ENCODE measurements around the gene MYRF.

The MYRF gene

DNA sequence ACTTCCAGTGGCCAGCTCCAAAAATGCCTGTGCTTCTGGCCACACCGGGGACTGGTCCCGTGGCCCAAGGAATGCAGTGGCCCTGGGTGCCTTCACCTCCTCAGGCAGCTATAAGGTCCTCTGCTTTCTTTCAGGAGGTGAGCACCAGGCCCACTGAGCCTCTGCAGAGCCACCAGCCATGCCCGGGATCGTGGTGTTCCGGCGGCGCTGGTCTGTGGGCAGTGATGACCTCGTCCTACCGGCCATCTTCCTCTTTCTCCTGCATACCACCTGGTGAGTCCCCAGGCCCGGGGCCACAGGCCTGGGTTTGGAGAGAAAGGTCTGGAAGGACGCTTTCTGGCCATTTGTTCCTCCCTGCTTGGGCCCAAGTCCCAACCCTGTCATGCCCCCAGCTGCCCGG, 32.5 kb upstream of the MYRF start:
- no peak for DNase-seq

DNA sequence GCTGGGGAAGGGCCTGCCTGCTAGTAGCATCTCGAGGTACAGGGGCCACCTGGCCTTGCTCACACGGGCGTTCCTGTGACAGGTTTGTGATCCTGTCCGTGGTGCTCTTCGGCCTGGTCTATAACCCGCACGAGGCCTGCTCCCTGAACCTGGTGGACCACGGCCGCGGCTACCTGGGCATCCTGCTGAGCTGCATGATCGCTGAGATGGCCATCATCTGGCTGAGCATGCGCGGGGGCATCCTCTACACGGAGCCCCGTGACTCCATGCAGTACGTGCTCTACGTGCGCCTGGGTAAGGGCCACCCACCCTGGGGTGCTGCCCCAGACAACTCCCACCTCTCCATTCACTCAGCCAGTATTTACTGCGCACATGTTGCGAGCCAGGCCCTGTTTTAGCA, 31.8 kb upstream of the MYRF start:
- DNase-seq = no peak

DNA sequence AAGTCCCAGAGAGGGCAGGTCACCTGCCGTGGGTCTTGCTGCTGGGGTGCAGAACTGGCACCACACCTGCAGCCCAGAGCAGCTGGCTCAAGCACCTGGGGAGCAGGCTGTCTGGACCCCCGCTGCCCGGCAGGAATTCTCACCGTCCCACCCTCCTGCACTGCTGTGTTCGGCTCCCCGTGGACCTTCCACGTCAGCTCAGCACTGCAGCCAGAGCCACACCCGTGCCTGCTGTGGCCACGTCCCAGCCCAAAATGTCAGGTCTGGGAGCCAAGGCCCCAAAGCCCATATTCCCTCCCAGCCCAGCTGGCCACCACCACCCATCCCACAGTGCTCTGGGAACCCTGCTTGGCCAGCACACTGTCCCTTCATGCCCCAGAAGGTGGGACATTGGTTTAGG, 28.0 kb upstream of the MYRF start:
- DNase-seq = no peak

DNA sequence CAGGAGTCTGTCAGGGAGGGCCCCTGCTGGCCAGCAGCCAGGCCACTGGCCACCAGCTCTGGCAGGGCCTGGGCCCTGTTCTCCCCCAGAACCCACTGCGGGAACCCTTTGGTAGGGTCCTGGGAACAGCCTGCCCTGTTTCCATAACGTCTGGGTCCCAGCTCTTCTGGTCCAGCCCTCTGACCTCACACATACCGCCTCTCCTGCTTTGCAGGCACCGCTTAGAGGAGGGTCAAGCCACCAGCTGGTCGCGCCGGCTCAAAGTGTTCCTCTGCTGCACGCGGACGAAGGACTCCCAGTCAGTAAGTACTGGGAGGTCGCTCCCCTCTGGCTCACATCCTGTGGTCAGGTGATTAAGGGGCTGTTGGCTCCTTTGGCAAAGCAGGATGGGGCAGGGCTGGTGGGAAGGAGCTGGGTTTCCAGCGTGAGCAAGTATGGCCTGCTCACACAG, 26.6 kb upstream of the MYRF start:
- no peak for DNase-seq

DNA sequence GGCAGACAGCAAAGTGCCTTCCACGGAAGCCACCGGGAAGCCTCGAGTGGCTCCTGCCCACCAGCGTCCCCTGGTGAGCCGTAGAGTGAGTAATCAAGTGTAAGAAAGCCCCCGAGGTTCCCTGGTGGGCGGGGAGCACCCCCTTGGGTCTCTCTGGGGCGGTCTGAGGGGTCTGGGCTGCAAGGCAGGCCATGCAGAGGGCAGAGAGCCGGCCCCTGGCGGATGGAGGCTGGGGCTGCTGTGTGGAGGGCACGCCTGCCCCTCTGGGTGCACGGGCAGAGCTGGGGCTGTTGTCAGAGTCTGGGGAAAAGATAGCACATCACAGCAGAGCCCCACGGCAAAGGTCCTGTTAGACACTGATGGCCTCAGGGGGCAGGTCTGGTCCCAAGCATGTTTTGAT, 25.7 kb upstream of the MYRF start:
- no peak for DNase-seq

DNA sequence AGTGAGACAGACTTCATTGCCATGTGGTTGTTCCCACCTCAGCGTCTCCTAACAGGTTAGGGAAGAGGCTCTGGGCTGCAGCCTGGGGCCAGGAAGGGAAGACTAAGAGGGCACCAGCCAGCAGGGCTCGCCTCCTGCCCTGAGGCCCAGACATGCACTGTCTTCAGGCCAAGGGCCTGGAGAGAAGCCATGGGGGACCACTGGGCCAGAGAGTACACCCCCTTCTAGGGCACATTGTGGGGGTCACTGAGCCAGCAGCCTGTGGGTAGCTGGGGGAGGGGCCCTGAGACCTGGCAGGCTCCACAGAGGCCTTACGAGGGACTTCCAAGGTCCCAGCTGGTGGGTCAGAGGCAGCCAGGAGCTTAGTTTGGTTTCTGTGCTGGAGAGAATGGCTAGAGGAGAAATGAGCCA, 25.0 kb upstream of the MYRF start:
- DNase-seq = no peak

DNA sequence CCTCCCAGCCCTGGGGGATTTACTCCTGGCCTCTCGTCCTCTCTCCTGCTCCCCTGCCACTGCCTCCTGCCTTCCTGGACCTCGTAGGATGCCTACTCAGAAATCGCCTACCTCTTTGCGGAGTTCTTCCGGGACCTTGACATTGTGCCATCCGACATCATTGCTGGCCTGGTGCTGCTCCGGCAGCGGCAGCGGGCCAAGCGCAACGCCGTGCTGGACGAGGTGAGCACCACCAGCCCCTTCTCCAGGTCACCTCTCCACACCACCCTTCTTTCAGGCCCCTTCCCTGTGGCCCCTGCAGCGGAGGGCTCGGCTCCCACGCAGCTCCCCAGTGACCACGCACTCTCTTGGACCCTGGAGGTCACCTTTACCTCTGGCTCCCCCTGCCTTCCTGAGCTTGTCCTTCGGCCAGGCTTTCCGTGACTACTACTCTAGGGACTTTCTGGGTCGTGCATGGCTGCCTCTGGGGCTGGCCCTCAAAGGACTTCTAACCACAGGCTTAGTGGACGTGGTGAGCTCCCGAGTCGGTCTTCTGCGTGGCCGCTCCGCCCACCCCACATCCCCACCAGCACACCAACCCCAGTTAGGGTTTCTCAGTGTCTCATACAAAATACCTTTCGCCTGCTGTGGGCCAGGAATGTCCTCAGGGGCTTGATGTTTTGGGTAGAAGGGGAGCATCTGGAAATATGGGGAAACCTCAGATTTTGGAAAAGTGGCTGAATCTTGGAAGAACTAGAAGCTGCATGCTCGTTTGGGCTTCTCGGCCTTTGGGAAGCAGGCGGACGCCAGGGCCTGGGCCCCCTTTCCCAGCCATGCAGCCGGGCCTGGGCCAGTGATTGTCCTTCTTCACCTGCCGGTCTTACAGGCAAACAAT, 24.1 kb upstream of the MYRF start:
- no peak for DNase-seq

DNA sequence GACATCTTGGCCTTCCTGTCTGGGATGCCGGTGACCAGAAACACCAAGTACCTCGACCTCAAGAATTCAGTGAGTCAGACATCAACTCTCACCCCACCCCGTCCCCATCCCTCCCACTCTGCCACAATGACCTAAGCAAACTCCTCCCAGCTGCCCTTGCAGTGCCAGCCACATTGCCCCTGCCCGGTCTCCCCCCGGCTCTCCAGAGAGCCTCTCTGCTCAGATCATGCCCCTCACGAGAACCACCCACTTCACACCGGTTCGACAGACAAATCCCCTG, 23.6 kb upstream of the MYRF start:
- no peak for DNase-seq

DNA sequence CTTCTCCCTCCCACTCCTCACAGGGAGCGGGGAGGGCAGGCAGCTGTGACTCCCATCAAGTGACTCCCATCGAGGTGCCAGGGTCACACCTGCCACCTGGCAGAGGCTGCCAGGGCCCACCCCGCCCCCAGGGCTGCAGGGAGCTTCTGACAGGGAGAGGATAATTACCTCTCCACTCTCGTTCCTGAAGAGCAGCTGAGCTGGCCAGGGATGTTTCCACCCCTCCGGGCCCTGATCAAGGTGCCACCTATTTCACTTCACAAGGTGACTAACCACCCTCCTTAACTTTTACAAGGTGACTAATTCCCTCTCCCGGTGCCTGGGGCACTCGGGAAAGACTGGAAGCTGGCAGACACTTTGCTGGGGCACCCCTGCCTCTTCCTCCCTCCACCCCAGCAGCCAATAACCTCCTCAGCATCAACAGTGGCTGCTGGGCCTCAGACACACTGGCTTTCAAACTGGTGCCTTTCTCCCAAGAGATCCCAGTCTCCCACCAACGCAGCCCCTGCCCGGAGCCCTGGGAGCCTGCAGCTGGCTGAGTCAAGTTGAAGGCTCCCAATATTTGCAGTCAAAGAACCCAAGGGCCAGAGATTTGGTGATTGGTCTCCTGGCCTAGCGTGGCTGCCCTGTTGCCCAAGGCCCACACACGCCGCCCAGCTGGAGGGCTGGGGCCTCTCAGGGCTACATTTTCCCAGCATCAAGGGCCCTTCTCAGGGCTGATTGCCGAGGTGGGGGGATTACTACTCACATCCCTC, 22.0 kb upstream of the MYRF start:
- DNase-seq = no peak

DNA sequence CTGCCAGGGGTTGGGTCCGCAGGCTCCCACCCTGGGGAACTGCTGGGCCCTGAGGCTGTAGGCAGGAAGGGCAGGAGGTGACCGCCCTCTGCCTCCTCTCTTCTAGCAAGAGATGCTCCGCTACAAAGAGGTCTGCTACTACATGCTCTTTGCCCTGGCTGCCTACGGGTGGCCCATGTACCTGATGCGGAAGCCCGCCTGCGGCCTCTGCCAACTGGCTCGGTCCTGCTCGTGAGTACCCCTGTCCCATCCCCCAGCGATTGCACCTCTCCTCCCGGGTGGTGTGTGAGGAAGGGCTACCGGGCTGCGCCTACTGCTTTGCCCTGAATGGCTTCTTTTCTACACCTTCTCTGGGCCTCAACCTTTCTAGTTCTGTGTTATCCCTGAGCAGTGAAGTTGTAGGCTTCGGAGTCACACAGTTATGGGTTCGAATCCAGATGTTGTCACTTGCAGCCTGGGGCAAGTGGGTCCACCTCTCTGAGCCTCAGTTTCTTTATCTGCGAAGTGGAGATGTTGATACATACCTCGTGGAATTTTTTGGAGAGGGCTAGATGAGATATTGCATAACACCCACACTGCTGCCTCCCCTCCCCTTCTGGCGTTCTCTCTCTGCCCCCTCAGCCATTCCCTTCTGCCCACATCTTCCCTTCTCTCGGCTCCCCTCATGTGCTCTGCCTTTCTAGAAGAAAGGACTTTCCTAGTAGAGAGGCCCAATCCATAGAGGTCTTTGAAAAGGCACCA, 21.1 kb upstream of the MYRF start:
- DNase-seq = no peak

DNA sequence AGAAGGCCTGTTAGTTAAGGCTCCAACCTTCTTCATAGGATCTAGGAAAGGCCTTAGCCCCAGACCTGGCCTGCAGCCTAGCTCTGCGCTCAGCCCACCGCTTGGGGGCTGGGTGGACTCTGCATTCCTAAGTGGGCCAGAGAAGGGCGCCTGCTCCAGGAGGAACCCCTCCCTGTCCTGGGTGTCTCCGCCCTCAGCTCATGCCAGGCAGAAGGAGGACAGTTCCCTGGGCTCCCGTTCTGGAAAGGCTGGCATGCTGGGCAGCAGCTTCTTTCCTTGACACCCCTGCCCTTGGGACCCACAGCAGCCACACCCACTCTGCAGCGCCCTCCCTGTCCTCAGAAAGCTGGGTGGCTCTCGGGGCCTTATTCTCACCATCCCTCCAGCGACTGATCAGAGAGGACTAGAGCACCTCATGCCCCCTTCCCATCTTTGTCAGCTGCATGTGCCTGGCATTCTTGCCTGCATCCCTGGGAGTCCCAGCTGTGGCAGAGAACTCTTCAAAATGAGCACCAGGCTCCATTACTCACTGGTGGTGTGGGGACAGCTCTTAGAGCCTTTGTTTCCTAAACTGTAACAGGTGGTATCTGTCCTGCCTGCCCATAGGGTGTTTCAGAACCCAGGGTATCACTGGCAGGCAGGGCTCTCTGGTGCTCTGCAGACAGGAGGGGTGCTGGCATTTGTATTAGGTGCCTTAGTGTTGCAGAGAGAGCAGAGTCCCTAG, 20.3 kb upstream of the MYRF start:
- DNase-seq = no peak

DNA sequence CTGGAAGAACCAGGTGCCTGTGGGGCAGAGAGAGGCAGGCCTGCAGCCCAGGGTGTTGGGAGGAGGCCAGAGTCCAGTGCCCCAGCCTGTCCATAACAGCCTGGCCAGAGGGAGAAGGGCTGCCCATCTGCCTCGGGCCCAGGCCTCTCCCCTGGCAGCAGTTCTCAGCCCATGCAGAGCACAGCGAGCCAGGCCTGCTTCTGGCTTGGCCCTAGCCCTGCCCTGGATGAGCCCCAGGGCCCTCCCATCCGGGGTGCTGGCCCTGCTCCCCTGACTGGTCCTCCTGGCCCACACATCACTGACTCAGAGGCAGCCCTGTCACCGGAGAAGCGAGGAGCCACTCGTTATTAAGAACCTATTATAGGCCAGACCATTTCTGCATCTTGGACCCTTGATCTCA, 19.7 kb upstream of the MYRF start:
- DNase-seq = no peak

DNA sequence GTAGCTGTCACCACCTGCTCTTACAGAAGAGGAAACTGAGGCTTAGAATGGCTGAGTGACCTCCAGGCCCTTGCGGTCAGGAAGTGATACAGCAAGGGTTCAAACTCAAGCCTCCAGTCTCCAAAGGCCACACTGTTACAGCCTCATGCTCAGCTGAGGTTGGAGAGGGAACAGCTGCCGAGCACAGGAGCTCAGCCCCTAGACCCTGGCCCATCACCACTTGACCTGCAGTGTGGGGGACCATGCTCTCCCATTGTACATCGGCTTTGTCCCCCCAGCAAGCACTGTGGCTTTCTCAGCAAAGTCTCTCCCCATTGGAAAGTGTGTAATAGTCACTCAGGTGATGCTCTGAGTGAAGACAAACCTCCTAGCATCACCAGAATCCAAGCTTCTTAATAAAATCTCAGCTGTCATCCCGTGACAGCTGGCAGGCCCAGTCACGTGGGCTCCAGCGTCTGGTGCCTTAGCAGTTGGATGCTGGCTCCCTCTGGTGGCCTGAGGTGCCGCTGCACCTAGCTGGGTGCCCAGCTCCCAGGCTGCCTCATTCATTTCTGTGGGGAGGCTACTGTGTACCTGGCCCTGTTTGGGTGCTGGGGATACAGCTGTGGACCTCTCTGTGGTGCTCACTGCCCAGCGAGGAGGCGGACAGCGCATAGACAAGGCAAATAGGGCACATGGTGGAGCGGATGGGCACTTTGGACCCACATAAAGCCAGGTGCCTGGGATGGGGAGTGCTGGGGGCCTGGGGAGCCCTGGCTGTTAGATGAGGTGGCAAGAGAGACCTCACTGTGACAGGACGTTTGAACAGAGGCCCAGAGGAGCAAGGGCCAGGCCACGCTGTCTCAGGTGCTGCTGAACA, 19.1 kb upstream of the MYRF start:
- DNase-seq = peak; percentile 83

DNA sequence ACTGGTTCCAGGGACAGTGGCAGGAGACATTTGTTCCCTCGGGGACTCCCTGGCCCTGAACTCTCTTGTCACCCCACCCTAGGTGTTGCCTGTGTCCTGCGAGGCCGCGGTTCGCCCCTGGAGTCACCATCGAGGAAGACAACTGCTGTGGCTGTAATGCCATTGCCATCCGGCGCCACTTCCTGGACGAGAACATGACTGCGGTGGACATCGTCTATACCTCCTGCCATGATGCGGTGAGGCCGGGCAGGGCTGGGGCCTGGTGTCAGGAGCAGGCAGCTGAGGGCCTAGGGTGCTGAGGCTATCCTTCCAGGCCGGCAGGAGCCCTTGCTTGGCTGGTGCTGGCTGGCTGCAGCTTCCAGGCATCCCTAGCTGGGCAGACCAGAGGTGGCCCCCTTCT, 17.7 kb upstream of the MYRF start:
- no peak for DNase-seq

DNA sequence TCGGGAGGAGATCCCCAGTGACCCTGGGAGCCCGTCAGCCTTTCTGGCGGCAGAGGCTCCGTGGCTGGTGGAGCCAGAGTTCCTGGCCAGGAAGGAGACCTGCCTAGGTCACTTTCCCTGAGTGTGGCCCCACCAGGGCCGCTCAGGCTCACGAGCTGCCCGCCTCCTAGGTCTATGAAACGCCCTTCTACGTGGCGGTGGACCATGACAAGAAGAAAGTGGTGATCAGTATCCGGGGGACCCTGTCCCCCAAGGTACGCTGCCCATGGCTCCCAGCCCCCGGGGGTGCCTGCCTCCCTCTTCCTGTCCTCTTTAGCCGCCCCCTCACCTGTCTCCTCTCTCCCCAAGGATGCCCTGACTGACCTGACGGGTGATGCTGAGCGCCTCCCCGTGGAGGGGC, 17.0 kb upstream of the MYRF start:
- no peak for DNase-seq

DNA sequence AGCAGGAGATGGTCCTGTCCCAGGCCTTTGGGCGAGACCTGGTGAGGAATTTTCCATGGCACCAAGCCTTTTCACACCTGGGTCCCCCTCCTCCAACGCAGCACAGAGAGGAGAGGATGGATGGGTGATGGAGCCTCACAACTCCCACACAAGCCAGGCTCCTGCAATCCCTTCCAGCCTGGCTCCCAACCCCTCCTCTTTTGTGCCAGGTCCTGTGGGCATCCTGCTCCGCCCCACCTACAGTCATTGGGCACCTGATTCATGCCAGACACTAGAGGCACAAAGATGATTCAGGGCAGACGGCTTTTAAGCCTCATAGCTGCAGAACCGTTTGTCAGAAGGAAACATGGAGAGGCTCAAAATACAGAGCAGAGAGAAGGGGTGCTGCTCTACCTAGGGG, 16.1 kb upstream of the MYRF start:
- DNase-seq = no peak

DNA sequence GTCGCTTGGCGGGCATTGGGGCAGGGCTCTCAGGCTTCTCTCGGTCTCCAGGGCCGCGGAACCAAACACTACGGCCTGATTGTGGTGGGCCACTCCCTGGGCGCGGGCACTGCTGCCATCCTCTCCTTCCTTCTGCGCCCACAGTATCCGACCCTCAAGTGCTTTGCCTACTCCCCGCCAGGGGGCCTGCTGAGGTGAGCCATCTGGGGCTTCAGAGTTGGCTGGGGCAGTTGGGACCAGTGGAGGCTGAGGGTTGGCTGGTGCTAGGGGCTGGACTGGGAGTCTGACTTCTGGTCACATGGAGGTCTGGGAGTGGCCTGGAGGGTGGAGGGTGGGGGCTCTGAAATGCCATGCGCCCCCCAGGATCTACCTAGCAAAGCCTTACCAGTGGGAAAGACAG, 15.3 kb upstream of the MYRF start:
- peak; percentile 9 for DNase-seq

DNA sequence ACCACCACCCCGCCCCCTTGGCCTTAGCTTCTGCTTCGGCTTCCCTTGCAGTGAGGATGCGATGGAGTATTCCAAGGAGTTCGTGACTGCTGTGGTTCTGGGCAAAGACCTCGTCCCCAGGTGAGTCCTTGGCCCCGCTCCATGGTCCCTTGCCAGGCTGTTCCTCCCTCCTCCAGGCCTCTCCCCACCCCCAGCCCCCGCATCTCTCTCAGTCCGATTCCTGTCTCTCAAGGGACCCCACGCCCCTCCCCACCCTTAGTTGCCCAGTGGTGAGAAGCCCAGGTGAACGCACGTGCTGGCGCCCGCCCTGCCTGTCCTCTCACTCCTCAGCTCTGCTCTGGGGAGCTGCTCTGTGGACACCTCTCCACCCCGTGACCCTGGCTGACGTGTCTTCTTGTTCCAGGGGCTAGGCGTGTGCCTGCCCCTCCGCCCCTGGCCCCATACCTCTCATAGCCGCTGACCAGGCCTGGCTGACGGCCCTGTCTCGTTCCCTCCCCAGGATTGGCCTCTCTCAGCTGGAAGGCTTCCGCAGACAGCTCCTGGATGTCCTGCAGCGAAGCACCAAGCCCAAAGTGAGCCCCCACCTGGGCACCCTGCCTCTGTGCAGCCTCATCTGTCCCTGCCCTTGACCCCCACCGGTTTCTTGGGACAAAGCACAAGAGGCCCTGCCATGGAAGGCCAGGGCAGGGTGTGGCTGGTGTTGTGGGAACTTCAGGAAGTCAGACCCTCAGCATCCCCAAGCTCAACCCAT, 14.6 kb upstream of the MYRF start:
- no peak for DNase-seq

DNA sequence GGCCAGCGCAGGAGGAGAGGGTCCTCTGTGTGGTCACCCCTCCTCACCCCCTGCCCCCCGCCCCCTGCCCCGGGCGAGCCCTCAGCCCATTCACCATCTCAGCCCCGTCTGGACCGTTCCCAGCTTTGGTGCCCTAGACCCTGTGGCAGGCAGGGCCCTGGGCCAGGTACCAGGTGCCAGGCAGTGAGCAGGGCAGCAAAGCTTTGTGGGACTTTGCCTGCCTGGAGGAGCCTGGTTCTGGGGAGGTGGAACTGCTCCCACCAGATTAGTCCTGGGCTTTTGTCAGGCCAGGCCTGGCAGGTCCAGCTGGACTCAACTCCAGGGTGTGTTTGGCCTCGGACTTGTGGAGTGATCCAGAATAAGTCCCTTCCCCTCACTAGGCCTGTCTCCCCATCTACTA, 13.7 kb upstream of the MYRF start:
- no peak for DNase-seq

DNA sequence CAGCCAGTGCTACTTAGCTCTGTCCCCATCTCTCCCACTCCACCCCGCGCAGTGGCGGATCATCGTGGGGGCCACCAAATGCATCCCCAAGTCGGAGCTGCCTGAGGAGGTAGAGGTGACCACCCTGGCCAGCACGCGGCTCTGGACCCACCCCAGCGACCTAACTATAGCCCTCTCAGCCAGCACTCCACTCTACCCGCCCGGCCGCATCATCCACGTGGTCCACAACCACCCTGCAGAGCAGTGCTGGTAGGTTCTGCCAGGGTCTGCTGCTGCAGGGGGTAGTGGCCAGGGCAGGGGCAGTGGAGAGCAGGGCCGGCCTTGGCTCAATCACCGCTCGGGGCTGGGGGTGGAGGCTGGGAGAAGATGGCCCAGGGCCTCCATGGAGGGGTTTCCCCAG, 13.0 kb upstream of the MYRF start:
- no peak for DNase-seq

DNA sequence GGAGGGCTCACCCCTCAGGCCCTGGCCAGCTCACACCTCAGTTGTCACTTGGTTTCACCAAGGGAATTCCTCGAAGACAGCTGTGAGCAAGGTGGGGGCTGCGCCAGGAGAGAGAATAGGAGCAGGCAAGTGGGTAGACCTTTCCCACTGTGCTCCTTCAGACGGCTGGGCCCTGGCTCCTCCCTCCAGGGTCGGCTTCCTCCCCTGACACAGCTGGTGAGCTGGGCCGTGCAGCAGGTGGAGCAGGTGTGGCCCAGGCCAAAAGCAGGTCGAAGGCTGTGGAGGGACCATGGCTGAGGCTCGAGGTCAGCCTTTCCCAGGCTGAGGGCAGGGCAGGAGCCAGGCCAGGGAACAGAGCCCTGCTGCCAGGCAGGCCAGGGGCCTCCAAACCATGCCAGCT, 12.5 kb upstream of the MYRF start:
- no peak for DNase-seq

DNA sequence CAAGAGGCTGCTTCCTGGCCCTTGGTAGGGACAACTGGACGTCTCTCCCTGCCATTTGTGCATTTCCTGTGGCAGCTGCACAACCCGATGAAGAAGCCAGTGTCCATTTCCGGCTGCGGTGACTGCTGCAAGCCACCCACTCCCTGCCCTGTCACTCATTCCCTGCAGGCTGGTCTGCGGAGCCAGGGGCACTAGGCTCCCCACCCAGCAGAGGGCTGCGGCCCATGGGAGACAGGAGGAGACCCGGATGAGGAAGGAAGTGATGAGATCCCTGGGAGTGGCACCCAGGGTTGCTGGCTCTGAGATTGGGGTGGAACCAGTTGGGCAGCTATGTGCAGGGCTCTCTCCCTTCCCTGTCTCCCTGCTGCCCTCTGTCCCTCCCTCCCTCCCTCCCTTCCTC, 10.0 kb upstream of the MYRF start:
- DNase-seq = no peak

Measured in hematopoietic multipotent progenitor cell treated with erythropoietin and hydrocortisone succinate and interleukin-3 and kit ligand, for 8 days (in vitro differentiated cells).